HG02870 (cell line): ENCODE results near the gene RASL10A.

Experiments
- ATAC-seq: cut with Tn5 transposase; IDR thresholded peaks from one replicate; pipeline ENCODE4 v1.9.1; 2021; ENCODE audit warnings: mild to moderate bottlenecking, moderate library complexity; ENCODE audit not compliant: unreplicated experiment

Gene RASL10A

GRCh38 chr22:29339381-29340235 is 24.1 kb upstream of the RASL10A start:
- no peak for ATAC-seq

GRCh38 chr22:29338398-29338797 is 22.9 kb upstream of the RASL10A start:
- ATAC-seq, result no peak

- no peak for ATAC-seq
These were observed 22.3 kb upstream of the RASL10A start for GRCh38 chr22:29337631-29338284.

- ATAC-seq, result no peak
These were observed 21.4 kb upstream of the RASL10A start for GRCh38 chr22:29336751-29337490.

- ATAC-seq, result no peak
These were observed 20.2 kb upstream of the RASL10A start for GRCh38 chr22:29335656-29336055.

- ATAC-seq, result no peak
These were observed 19.3 kb upstream of the RASL10A start for GRCh38 chr22:29334696-29335344.

- ATAC-seq, result no peak
These were observed 18.7 kb upstream of the RASL10A start for GRCh38 chr22:29334148-29334547.

- ATAC-seq, result no peak
These were observed 17.5 kb upstream of the RASL10A start for GRCh38 chr22:29332886-29333496.

- ATAC-seq, result no peak
These were observed 16.3 kb upstream of the RASL10A start for GRCh38 chr22:29331658-29332300.

- ATAC-seq, result no peak
These were observed 15.7 kb upstream of the RASL10A start for GRCh38 chr22:29331213-29331612.

GRCh38 chr22:29330753-29331152 is 15.3 kb upstream of the RASL10A start:
- ATAC-seq, result no peak

- ATAC-seq, result no peak
These were observed 14.8 kb upstream of the RASL10A start for GRCh38 chr22:29330291-29330690.

- no peak for ATAC-seq
These were observed 14.1 kb upstream of the RASL10A start for GRCh38 chr22:29329581-29329980.

GRCh38 chr22:29328566-29329500 is 13.3 kb upstream of the RASL10A start:
- ATAC-seq, result no peak

- no peak for ATAC-seq
These were observed 12.6 kb upstream of the RASL10A start for GRCh38 chr22:29328055-29328454.

- no peak for ATAC-seq
These were observed 11.7 kb upstream of the RASL10A start for GRCh38 chr22:29327089-29327764.

GRCh38 chr22:29326481-29326880 is 11.0 kb upstream of the RASL10A start:
- ATAC-seq, result no peak

GRCh38 chr22:29325785-29326315 is 10.4 kb upstream of the RASL10A start:
- ATAC-seq, result no peak
